HG03432 (cell line): ENCODE data around the gene ITIH1.

Experiments
- ATAC-seq: cut with Tn5 transposase; IDR thresholded peaks from one replicate; pipeline ENCODE4 v1.9.1; 2021; ENCODE audit warnings: mild to moderate bottlenecking, moderate library complexity; ENCODE audit not compliant: unreplicated experiment

ITIH1 gene

GRCh38 chr3:52838561-52839267 lies 61.3 kb downstream of the ITIH1 start:
- ATAC-seq: no peak

- no peak for ATAC-seq
Measured at GRCh38 chr3:52839268-52839575, 61.8 kb downstream of the ITIH1 start.

- no peak for ATAC-seq
Measured at GRCh38 chr3:52839892-52840545, 62.6 kb downstream of the ITIH1 start.

- peak; percentile 56 for ATAC-seq
Measured at GRCh38 chr3:52841211-52841980, 64.0 kb downstream of the ITIH1 start.
